HepG2 (cell line): ENCODE data around the gene ZNF684. TPM values are rescaled to one million over a fixed set of nuclear protein-coding genes. Genes with fewer than 3 reads are reported as not detected.

ENCODE experiments used
- MBD4 ChIP-seq: IDR thresholded peaks from 2 replicates; pipeline ENCODE4 v1.6.1; 2012; ENCODE audit warnings: low read length, inconsistent platforms, borderline replicate concordance
- POLR2AphosphoS5 ChIP-seq: IDR thresholded peaks from 2 replicates; pipeline ENCODE4 v1.6.1; 2012; ENCODE audit warnings: low read depth, low read length
- ZNF333 ChIP-seq: sonication (generic); formaldehyde crosslinking; IDR thresholded peaks from 2 replicates; pipeline ENCODE4 v1.4.0; 2020; ENCODE audit warnings: mild to moderate bottlenecking, missing genetic modification reagents, borderline replicate concordance
- ZNF350 ChIP-seq: sonication (generic); formaldehyde crosslinking; IDR thresholded peaks from 2 replicates; pipeline ENCODE4 v1.4.0; 2020; ENCODE audit warnings: mild to moderate bottlenecking, low read depth, missing genetic modification reagents, borderline replicate concordance
- ZNF407 ChIP-seq: sonication (generic); formaldehyde crosslinking; IDR thresholded peaks from one replicate; pipeline ENCODE4 v1.5.1; 2020; ENCODE audit warnings: mild to moderate bottlenecking, missing genetic modification reagents; ENCODE audit errors: not compliant biosample characterization
- ZNF761 ChIP-seq: sonication (generic); formaldehyde crosslinking; conservative IDR thresholded peaks from 2 replicates; pipeline ENCODE4 v1.4.0; 2020; ENCODE audit warnings: mild to moderate bottlenecking, missing genetic modification reagents
- polyA plus RNA-seq, 8 experiments: library from polyadenylated mRNA; depleted of rRNA in 3 of 8; stranded (reverse) in 7 of 8; unstranded in 1 of 8; fragments of >200 nt; fragmentation: Illumina TruSeq in 4 of 8; extraction: Trizol in 4 of 8; gene quantifications; 2 replicates each; pipeline versions ENCODE4 v1.2.1 to v1.2.3, GENCODE V29; 2011 to 2016; ENCODE audit warnings: low read depth in 4 of 8, missing spikeins in 1 of 8, mixed read lengths in 1 of 8; ENCODE audit not compliant: insufficient read depth in 1 of 8
- total RNA-seq, 5 experiments: library from RNA; depleted of rRNA; stranded (reverse); fragments of >200 nt; fragmentation: Illumina TruSeq; extraction: Trizol; gene quantifications; 2 replicates each; pipeline ENCODE4 v1.2.3, GENCODE V29; 2016; ENCODE audit warnings: low read depth in 1 of 5
- TF ChIP-seq, protein P1 (sequence below): sonication (generic); formaldehyde crosslinking; IDR thresholded peaks from 2 replicates; pipeline ENCODE4 v1.5.0; 2020; ENCODE audit warnings: missing genetic modification reagents
- TF ChIP-seq, protein P2 (sequence below), 2 experiments: fragments of 450-650 bp in 1 of 2; sonication (generic) in 1 of 2; formaldehyde crosslinking in 1 of 2; IDR thresholded peaks; 2 replicates each; pipeline versions ENCODE4 v1.6.1 to v1.8.0; 2016 to 2022; ENCODE audit warnings: antibody characterized with exemption in 1 of 2, mild to moderate bottlenecking in 1 of 2, missing genetic modification reagents in 1 of 2

The ZNF684 gene
- total and polyA plus RNA-seq, 2 of the 13 experiments (the other 11 are each of a cell fraction or from before 2014, with no cell fraction given): 6.5 to 15.2 TPM

GRCh38 chr1:40508375-40509341, 22.8 kb upstream of the ZNF684 start, which contains the start of gene EXO5 (continued):
- TF ChIP-seq ZNF407 (CRISPR knock-in tag) (peak; percentile 79), MBD4 (no peak), ZNF761 (CRISPR knock-in tag) (peak; percentile 57; the same call in 1 of the 2 replicates), POLR2AphosphoS5 (peak; percentile 94), ZNF333 (CRISPR knock-in tag) (peak; percentile 92), ZNF350 (CRISPR knock-in tag) (peak; percentile 73; the same call in 1 of the 2 replicates)
- TF ChIP-seq, protein P1, sequence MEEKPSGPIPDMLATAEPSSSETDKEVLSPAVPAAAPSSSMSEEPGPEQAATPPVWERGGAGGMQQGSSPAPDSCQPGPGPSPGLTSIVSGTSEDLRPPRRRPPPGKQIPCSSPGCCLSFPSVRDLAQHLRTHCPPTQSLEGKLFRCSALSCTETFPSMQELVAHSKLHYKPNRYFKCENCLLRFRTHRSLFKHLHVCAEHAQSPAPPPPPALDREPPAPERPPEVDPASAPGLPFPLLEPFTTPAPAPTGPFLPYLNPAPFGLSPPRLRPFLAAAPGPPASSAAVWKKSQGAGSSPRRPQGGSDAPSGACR (CRISPR knock-in tag): peak; percentile 94
- TF ChIP-seq, protein P2, sequence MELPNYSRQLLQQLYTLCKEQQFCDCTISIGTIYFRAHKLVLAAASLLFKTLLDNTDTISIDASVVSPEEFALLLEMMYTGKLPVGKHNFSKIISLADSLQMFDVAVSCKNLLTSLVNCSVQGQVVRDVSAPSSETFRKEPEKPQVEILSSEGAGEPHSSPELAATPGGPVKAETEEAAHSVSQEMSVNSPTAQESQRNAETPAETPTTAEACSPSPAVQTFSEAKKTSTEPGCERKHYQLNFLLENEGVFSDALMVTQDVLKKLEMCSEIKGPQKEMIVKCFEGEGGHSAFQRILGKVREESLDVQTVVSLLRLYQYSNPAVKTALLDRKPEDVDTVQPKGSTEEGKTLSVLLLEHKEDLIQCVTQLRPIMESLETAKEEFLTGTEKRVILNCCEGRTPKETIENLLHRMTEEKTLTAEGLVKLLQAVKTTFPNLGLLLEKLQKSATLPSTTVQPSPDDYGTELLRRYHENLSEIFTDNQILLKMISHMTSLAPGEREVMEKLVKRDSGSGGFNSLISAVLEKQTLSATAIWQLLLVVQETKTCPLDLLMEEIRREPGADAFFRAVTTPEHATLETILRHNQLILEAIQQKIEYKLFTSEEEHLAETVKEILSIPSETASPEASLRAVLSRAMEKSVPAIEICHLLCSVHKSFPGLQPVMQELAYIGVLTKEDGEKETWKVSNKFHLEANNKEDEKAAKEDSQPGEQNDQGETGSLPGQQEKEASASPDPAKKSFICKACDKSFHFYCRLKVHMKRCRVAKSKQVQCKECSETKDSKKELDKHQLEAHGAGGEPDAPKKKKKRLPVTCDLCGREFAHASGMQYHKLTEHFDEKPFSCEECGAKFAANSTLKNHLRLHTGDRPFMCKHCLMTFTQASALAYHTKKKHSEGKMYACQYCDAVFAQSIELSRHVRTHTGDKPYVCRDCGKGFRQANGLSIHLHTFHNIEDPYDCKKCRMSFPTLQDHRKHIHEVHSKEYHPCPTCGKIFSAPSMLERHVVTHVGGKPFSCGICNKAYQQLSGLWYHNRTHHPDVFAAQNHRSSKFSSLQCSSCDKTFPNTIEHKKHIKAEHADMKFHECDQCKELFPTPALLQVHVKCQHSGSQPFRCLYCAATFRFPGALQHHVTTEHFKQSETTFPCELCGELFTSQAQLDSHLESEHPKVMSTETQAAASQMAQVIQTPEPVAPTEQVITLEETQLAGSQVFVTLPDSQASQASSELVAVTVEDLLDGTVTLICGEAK (IDR thresholded peaks at IDR 0.05): no peak
- TF ChIP-seq, protein P2 (CRISPR knock-in tag; IDR thresholded peaks at IDR 0.05): peak; percentile 86
